H1 (cell line): ENCODE data around the gene PNISR. TPM values are rescaled to one million over a fixed set of nuclear protein-coding genes. Genes with fewer than 3 reads are reported as not detected.

Source experiments
- ATF2 ChIP-seq: IDR thresholded peaks from 2 replicates; pipeline ENCODE4 v1.6.1; 2012; ENCODE audit warnings: low read length, inconsistent platforms
- BACH1 ChIP-seq: IDR thresholded peaks from 2 replicates; pipeline ENCODE4 v1.6.1; 2012; ENCODE audit warnings: low read length, improper control_type of control experiment
- CBX8 ChIP-seq: fragments of 300-800, 300-1000 bp; sonication (generic); IDR thresholded peaks from 2 replicates; pipeline ENCODE4 v1.7.1; 2016; ENCODE audit warnings: low read depth, low read length, borderline replicate concordance
- CEBPB ChIP-seq: IDR thresholded peaks from 2 replicates; pipeline ENCODE4 v1.6.1; 2012; ENCODE audit warnings: low read depth, low read length
- EP300 ChIP-seq, 2 experiments: IDR thresholded peaks; 1 replicate in 1 of 2; 2 replicates in 1 of 2; pipeline ENCODE4 v1.6.1; 2011 to 2012; ENCODE audit warnings: low read depth in 2 of 2, low read length in 2 of 2, mild to moderate bottlenecking in 2 of 2, borderline replicate concordance in 1 of 2, inconsistent platforms in 1 of 2, moderate library complexity in 1 of 2
- EZH2 ChIP-seq: fragments of 200-600 bp; sonication (generic); IDR thresholded peaks from 2 replicates; pipeline ENCODE4 v1.7.1; 2012; ENCODE audit warnings: low read depth, mild to moderate bottlenecking, moderate library complexity, low read length, inconsistent platforms; ENCODE audit not compliant: severe bottlenecking
- FOSL1 ChIP-seq: IDR thresholded peaks from 2 replicates; pipeline ENCODE4 v1.6.1; 2011; ENCODE audit warnings: mild to moderate bottlenecking, low read depth, low read length, moderate library complexity; ENCODE audit not compliant: insufficient read depth
- JUN ChIP-seq: IDR thresholded peaks from 2 replicates; pipeline ENCODE4 v1.6.1; 2011; ENCODE audit warnings: low read depth, mild to moderate bottlenecking, improper control_type of control experiment, low read length
- KDM1A ChIP-seq: fragments of 200-600, 300-600 bp; sonication (generic); IDR thresholded peaks from 2 replicates; pipeline ENCODE4 v1.7.1; 2016; ENCODE audit warnings: mild to moderate bottlenecking, low read length, borderline replicate concordance
- MAFK ChIP-seq: IDR thresholded peaks from 2 replicates; pipeline ENCODE4 v1.6.1; 2012; ENCODE audit warnings: low read depth, mild to moderate bottlenecking, improper control_type of control experiment, low read length
- MAX ChIP-seq: IDR thresholded peaks from 2 replicates; pipeline ENCODE4 v1.6.1; 2012; ENCODE audit warnings: inconsistent platforms
- NANOG ChIP-seq: IDR thresholded peaks from 2 replicates; pipeline ENCODE4 v1.6.1; 2011; ENCODE audit warnings: low read length, low read depth, mild to moderate bottlenecking, inconsistent platforms; ENCODE audit not compliant: insufficient read depth, poor library complexity, severe bottlenecking
- PHF8 ChIP-seq: fragments of 200-600 bp; sonication (generic); conservative IDR thresholded peaks from 2 replicates; pipeline ENCODE4 v1.7.1; 2012; ENCODE audit warnings: low read depth, mild to moderate bottlenecking, inconsistent platforms, low read length, moderate library complexity
- RNF2 ChIP-seq: fragments of 200-900, 300-1000 bp; sonication (generic); IDR thresholded peaks from 2 replicates; pipeline ENCODE4 v1.7.1; 2016; ENCODE audit warnings: borderline replicate concordance, low read depth, mild to moderate bottlenecking, antibody characterized with exemption, low read length; ENCODE audit not compliant: poor library complexity, severe bottlenecking; ENCODE audit errors: missing control alignments
- SIX5 ChIP-seq: IDR thresholded peaks from 2 replicates; pipeline ENCODE4 v1.6.1; 2011; ENCODE audit warnings: mild to moderate bottlenecking, low read depth, low read length
- SP4 ChIP-seq: IDR thresholded peaks from 2 replicates; pipeline ENCODE4 v1.6.1; 2012; ENCODE audit warnings: low read length, inconsistent platforms
- TBP ChIP-seq: IDR thresholded peaks from 2 replicates; pipeline ENCODE4 v1.6.1; 2011; ENCODE audit warnings: low read depth, low read length, improper control_type of control experiment
- TCF12 ChIP-seq: IDR thresholded peaks from 2 replicates; pipeline ENCODE4 v1.6.1; 2011; ENCODE audit warnings: low read depth, mild to moderate bottlenecking, low read length
- USF2 ChIP-seq: IDR thresholded peaks from 2 replicates; pipeline ENCODE4 v1.6.1; 2011; ENCODE audit warnings: low read length, improper control_type of control experiment
- polyA plus RNA-seq, 7 experiments: library from polyadenylated mRNA; depleted of rRNA in 3 of 7; stranded (reverse) in 5 of 7; unstranded in 2 of 7; fragments of >200 nt in 5 of 7; fragments of 200-250 nt in 2 of 7; gene quantifications; 1 replicate in 5 of 7; 2 replicates in 1 of 7; 4 replicates in 1 of 7; pipeline versions ENCODE4 v1.2.1 to v1.2.3, GENCODE V29; 2011 to 2013; ENCODE audit warnings: missing spikeins in 2 of 7, mixed read lengths in 2 of 7
- total RNA-seq: library from RNA; stranded (reverse); fragmentation: NEBNext Ultra II Directional; extraction: Animal tissue kit (Norgen Biotek cat#: 25700); gene quantifications from 2 replicates; pipeline ENCODE4 v1.2.1, GENCODE V29; 2021

The PNISR gene
- total and polyA plus RNA-seq, 2 of the 8 experiments (the other 6 are each of a cell fraction or from before 2014, with no cell fraction given): 41.1 to 134 TPM

GRCh38 chr6:99393698-99394531 is 31.2 kb downstream of the PNISR start, which contains the start of gene COQ3 (continued):
- no peak for TF ChIP-seq EP300 (IDR thresholded peaks at IDR 0.05; ENCODE audit: borderline replicate concordance in 1 of 2, low read depth in 2 of 2, low read length in 2 of 2)
- no peak for TF ChIP-seq BACH1
- TF ChIP-seq CEBPB: no peak
- no peak for TF ChIP-seq FOSL1
- no peak for TF ChIP-seq USF2
- no peak for TF ChIP-seq NANOG
- TF ChIP-seq TCF12: no peak
- no peak for TF ChIP-seq JUN
- TF ChIP-seq MAFK: no peak
- no peak for TF ChIP-seq EZH2
- TF ChIP-seq ATF2: peak; percentile 26; the same call in 1 of the 2 replicates
- TF ChIP-seq TBP: peak; percentile 88
- peak; percentile 55; the same call in 1 of the 2 replicates for TF ChIP-seq MAX
- no peak for TF ChIP-seq RNF2
- TF ChIP-seq KDM1A: peak; percentile 61; the same call in 1 of the 2 replicates
- TF ChIP-seq CBX8: no peak
- TF ChIP-seq PHF8: peak; percentile 85
- peak; percentile 47; the same call in 1 of the 2 replicates for TF ChIP-seq SP4
- no peak for TF ChIP-seq SIX5
